HG03521 (cell line): Measurements from ENCODE around the gene INPP1.

Experiments
- ATAC-seq: cut with Tn5 transposase; IDR thresholded peaks from one replicate; pipeline ENCODE4 v1.9.1; 2021; ENCODE audit warnings: mild to moderate bottlenecking, moderate library complexity; ENCODE audit not compliant: unreplicated experiment

INPP1 gene

DNA sequence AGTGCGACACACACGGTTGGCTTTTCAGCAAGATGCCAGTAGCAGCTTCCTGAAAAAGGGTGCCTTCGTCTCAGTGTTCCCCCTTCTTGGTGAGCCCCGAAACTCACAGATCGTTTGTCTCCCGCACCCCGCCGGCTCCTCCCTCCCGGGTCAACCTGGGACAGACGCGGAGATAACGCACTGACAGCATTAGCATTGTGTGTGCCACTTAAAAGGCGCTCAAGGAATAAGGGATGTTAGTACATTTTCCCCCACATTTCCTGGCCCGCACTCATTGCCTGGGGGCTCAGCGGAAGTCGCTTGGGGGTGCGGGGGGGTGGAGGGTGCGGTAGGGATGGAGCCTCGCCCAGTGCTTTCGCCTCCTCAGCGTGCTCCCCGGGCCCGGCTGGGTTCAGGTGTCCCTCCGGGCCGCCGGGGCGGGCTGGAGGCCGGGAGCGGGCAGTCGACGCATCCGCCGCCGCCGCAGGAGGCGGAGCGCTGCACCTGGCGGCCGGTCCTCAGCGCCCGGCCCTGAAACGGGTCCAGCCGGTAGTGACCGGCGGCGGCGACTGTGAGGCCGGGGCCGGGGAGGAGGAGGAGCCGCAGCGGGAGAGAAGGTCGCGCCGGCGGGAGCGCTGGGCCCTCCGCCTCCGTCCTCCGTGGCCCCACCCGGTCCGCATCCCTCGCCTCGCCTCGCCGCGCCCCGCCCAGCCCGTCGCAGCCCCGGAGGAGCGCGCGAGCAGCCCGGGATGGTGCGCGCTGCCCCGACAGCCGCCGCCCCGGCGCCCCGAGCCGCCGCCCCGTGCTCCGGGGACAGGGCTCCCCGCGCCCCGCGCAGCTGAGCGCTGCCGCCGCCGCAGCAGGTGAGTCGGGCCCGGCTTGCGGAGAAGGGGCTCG is 64.5 kb downstream of the INPP1 start, which contains the start of gene MFSD6:
TSS of gene MFSD6 (plus strand) at position 694 of the 876 bp plus-strand sequence. CDS start 27,675 bp downstream, outside the sequence.
- ATAC-seq: peak; percentile 70

DNA sequence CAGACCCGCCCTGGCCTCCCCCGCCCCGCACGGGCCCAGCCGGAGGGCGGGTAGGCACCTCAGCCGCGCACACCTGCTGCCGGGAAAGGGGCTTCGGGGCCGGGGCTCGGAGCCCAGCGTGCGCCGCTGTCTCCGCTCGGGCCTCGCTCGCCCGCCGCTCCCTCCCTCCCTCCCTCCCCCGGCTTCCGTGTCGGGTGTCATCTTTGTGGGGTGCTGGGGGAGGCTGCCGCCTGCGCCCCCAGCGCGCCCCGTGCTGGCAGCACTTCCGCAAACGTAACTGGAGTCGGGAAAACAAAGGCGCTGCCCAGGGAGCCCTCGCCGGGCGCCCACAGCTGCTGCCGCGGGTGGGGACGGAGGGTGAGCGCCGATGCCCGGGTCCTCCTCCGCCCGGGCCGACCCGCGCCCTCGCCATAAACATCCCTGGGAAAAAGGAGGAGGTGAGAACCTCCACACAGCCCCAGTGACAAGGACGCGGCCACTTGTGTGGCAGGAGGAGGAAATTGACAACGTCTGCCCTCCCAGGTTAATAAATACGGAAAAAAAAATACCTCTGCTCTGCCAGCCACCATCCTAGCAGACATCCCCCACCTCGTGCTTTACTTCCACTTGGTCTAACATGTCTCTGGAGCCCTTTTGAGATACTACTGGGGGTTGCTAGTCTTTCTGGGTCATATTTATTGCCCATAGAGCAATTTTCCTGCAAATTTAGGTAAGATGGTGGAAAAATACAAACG is 65.3 kb downstream of the INPP1 start:
- peak; percentile 56 for ATAC-seq

DNA sequence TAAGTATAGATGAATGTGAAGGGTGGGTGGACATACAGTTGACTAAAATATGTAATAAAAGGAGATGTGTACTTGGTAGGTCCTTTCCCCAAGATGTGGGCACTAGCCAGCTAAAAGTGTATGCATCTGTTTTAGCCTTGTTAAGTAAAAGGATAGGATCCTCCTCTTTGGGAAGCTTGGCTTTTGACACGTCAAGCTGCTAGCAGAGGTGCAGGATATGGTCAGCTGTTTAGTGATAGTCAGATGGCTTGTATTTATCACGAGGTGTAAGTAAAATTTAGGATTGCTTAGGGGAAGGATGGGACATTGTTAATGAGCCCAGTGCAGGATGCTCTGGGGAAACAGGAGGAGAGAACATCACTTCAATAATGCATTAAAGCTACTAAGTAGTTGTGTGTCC is 66.2 kb downstream of the INPP1 start:
- ATAC-seq: no peak

DNA sequence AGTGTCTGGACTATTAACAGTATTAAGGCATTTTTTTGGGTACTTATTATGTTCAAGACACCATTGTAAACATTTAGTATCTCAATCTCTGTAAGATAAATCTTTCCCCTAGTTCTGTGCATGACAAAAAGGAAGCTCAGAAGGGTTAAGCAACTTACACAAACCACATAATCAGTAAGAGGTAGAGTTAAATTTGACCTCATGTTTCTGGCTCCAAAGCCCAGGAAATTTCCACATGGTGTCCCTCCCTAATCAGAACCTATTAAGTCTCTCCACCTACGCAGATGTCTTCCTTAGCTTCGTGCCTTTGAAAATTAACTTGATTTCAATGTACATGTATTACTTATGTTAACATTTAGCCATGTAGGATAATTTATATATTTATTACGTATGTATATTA is 66.8 kb downstream of the INPP1 start:
- no peak for ATAC-seq

DNA sequence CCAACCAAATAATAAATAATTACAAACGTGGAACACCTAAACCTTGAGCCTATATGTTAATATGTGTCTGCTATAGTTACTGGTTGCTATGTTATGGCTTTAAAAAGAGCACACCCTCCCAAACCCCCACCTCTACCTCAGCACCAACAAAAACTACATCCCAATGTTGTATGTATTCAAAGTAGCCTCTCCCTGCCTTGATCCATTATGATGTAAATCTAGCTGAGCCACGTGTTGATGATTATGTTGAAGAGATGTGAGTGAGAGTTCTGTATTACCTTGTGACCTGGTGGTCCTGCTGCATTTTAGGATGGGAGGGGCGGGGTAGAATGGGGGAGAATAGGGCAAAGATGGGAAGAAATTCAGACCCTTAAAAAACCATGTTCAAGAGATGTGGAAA is 69.6 kb downstream of the INPP1 start:
- no peak for ATAC-seq

DNA sequence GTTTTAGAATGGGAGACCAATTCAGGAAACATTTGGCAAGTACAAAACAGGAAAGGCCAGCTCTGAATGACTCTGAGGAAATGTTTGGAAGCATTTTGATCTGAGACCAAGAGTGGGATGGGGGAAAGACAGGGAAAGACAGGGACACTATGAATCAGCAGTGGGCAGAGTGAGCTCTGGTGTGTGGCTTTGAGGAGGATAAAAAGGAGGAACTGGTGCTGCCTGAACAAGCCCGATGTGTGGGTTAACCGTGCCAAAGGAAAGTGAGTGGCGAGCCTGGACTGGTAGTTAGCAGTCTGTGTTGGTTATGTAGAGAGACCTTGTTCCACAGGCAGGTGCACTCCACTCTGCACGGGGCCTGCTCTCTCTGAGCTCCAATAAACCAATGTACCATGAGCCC is 70.0 kb downstream of the INPP1 start:
- no peak for ATAC-seq

DNA sequence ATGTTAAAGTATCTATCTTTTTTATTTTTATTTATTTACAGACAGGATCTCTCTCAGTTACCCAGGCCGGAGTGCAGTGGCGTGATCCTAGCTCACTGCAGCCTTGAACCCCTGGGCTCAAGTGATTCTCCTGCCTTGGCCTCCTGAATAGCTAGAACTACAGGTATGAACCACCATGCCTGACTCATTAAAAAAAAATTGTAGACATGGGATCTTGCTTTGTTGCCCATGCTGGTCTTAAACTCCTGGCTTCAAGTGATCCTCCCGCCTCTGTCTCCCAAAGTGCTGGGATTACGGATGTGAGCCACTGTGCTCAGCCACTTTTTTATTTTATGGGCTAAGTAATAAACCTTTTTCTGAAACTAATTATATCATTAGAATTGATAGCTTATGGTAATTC is 71.9 kb downstream of the INPP1 start:
- ATAC-seq: no peak

DNA sequence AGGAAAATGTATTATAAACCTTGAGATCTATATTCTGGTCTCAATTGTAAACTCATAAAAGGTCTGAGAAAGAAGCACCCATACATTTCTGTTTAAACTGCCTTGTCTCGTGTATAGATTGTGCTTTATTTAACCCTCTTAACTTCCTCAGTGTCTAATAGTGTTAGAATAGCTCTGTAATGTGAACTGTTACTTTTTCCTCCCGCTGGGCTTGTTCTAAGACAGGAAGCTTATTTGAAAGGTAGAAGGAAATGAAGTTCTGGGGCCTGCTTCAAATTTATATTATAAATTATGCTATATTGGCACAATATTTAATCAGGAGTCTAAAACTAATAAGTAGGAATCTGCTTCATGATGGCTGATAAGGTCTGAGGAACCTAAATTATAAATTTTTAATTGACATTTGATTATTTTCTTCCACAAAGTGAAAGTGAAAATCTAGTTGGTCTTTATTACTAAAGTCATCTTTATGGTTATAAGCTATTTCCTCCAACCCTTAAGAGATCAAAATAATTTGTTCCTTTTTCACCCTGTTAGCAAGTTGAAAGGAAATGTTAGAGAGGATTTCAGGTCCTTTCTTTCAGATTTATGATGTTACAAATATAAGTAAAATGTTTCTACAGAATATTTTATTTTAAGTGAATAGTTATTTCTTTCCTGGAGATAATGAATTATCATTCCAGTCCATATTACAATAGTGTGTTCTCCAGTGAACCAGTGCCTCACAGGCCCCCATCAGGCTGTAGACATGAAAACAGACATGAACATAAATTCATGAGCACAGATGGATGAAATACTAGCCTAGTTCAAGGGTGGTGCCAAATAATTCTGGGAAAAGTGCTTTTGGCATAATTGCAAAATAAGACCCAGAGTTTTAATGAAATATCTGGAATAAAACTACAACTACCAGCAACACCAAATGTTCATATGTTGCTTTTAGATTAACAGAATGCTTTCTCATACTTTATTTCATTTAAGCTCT is 72.7 kb downstream of the INPP1 start:
- no peak for ATAC-seq

DNA sequence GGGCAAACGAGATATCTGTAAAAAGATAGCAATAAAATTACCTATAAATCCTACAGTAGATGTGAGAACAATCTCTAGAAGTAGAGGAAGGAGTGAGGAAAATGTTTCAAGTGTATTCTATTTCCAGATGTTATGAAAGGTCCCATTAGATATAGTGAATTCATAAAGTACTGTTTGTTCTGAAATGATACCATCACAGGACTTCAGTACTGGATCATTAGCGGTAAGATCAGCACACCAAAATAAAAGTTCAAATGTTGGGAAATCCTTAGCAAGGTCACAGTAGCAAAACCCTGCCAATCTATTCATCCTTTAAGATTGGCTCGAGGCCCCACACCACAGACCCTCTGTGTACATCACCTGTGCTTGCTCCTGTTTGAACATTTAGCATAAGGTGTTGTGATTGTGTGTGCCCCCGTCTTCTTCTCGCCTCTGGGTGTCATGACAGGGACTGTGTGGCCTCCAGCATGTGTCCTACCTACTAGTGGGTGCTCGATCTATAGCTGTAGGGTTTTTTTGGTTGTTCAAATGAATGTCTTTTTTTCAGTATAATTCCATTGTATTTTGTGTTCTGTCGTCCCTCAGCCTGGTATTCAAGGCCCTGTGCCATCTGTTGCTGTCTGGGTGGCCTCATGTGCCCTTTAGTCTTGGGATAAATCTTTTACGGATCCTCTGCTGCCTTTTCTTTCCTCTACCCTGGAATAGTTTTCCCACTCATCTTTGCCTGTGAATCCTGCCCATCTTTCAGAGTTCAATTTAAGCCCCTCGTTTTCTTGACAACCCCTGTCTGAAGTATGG is 73.9 kb downstream of the INPP1 start:
- ATAC-seq: no peak

DNA sequence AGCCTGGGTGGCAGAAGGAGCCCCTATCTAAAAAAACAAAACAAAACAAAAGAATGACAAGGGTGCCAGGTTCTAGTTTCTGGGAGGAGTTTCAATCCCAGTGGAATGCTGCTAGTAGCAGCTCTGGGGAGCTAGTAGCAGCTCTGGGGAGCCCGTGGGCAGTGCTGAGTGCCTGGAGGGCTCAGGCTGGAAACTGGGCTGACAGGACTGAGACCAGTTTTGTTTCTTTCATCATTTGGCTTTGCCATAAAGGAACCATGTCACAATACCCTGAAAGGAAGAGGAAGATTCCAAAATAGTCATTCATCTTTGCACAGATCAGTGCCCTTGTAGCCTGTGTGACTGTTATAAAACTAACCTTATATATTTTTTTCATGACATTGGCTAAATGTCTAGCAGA is 75.3 kb downstream of the INPP1 start:
- ATAC-seq: no peak

DNA sequence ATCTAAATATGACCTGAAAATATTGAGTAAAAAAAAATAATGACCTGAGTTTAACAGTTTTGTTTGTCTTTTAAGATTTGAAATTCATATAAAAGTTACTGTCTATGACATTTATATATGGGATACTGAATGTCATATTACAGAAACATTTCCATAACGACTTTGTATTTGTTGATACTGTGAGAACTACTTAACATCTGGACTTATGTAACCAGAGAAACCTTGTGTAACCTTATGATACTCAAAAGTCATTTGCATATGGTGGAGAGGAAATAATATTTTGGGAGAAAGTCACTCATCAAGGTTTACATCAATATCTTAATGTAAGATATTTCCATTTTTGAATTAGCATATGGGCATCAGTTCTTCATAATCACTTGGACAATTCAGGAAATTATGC is 77.4 kb downstream of the INPP1 start:
- ATAC-seq: no peak
